ENCODE measurements around the gene CELF4.
A peak's percentile ranks its signal among the peaks of the same experiment; 100 is the strongest.
"Not testable (repeated sequence)": the region's sequence is repeated elsewhere in the genome, so short reads cannot be mapped to it uniquely, and the experiment has no call there.

The CELF4 gene

GRCh38 chr18:37491526-37491925 is 74.1 kb downstream of the CELF4 start:
- DNase-seq: no peak

- DNase-seq: no peak
Measured at GRCh38 chr18:37489998-37490397, 75.6 kb downstream of the CELF4 start.

GRCh38 chr18:37489011-37489410 is 76.6 kb downstream of the CELF4 start:
- DNase-seq: no peak

DNA sequence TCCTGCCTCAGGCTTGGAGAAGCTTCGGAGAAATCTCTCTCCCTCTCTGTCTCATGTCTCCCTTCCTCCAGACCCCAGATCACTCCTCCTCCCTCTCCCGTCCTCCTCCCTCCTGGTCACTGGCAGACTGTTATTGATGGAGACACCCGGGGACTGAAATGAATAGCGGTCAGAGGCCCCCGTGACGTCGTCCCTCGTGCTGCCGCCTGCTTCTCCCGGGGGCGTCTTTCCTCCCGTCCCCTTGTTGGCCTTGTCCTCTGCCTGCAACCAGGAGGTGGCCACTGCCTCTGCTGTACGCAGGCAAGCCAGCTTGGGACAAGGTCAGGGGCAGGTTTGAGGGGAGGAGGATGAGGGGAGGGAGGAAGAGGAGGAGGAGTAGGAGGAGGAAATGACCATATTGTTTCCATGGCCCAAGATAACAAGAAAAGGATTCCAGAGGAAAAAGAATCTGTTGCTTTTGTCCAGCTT is 78.2 kb downstream of the CELF4 start:
- DNase-seq: no peak

GRCh38 chr18:37486848-37487247 is 78.8 kb downstream of the CELF4 start:
- DNase-seq: no peak

GRCh38 chr18:37484983-37485834 is 80.4 kb downstream of the CELF4 start:
- peak; percentile 91 for DNase-seq

GRCh38 chr18:37483984-37484819 is 81.4 kb downstream of the CELF4 start:
- DNase-seq: peak; percentile 9

- DNase-seq: peak; percentile 22
Measured at GRCh38 chr18:37483221-37483971, 82.2 kb downstream of the CELF4 start.

DNA sequence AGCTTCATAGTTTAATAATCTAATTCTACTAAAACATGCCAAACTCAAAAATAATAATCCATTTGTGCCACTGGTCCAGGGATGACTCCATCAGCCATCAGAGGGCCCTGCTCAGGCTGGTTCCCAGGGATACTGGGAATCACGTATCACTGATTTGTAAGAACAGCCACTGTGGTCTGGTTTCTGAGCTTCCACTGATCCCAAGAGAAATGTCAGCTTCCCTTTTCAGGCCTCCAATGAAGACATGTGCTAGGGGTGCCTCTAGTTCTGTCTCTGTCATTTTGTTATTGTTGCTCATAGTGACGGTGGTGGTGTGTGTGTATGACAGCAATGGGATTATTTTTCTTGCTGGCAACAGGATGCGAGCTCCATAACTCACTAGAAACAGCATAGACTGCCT is 83.2 kb downstream of the CELF4 start:
- no peak for DNase-seq

DNA sequence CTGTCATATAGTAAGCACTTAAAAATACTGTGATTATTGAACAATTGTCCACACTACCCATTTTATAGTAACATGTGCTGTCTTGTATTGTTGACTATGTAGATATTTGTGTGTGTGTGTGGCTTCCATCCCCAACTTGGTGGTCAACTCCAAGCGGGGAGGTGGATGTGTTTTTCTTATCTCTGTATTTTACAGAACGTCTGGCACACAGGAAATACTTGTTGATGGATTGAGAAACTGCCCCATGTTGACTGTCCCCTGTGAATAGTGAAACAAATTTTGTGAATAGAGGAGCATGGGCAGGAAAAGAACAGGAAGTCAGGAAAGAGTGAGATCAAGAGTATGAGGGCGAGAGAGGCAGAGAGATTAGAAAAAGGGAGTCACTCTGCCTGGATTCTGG is 83.6 kb downstream of the CELF4 start:
- no peak for DNase-seq

DNA sequence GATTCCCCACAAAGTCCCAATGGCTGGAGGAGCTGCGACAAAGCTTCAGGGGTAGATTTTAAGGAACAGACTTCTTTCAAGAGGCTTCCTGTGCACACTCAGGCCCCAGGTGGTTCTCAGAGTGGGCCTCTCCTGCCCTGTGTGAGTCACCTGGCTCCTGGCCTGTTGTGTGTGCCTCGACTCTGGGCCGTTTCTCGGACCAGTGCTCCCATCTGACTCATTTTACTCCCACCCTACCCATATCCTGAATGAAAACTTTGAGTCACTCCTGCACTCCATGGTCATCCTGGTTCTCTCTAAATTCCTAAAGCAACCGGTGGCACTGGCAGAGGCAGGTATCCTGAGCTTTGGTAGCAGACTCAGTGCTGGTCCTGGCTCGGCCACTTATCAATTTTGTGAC is 84.1 kb downstream of the CELF4 start:
- DNase-seq: peak; percentile 13

GRCh38 chr18:37481072-37481471 is 84.5 kb downstream of the CELF4 start:
- no peak for DNase-seq

DNA sequence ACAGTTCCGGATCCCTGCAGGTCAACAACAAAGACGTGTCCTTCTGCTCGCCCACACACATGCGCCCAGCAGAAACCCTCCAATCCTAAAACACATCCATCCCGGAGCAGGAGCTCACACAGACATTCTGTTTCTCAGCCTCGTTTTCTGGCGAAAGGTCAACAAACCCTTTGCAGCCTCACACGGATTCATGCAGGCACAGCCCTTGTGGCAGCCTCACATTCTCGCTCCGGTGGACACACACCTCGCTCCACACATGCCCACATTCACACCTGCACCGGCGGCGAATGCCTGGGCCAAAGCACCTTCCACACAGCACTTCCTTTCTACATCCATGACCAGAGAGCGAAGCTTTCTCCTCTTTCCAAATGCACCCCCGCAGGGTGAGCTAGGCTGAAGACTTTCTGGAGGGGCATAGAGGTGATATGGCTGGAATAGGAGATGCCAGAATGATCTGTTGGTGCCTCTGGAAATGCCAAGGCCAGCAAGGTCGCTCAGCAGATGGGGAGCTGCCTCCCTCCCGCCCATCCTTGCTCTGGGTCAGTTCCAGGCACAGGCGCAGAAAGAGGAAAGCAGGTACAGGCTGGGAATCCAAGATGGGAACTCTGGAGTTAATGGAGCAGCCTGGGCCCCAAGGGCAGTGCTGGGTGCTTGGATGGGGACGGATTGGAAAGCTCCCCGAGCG is 88.8 kb downstream of the CELF4 start:
- peak; percentile 32 for DNase-seq

GRCh38 chr18:37476182-37476581 is 89.4 kb downstream of the CELF4 start:
- peak; percentile 71 for DNase-seq

GRCh38 chr18:37473195-37473840 is 92.3 kb downstream of the CELF4 start:
- no peak for DNase-seq

DNA sequence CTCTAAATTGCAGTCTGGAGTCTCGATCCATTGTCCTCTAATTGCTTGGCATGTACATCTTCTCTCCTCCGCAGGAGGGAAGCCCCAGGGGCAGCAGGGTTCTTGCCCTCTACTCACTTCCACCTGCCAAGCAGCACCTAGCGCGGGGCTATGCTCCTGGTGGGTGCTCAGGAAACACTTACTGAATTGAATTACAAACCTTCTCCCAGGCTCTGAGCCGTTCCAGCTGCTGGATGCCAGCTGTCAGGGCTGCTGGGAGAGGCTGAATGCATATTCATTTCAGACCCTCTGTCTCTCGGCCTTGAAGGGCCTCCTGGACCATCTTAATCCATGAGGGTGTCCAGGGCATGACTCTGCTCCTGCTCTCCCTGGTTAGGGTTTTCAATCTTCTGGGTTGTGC is 94.0 kb downstream of the CELF4 start:
- no peak for DNase-seq

GRCh38 chr18:37470986-37471385 is 94.6 kb downstream of the CELF4 start:
- DNase-seq: no peak

- no peak for DNase-seq
Measured at GRCh38 chr18:37467002-37467662, 98.5 kb downstream of the CELF4 start.

GRCh38 chr18:37465958-37466357 is 99.6 kb downstream of the CELF4 start:
- no peak for DNase-seq

DNA sequence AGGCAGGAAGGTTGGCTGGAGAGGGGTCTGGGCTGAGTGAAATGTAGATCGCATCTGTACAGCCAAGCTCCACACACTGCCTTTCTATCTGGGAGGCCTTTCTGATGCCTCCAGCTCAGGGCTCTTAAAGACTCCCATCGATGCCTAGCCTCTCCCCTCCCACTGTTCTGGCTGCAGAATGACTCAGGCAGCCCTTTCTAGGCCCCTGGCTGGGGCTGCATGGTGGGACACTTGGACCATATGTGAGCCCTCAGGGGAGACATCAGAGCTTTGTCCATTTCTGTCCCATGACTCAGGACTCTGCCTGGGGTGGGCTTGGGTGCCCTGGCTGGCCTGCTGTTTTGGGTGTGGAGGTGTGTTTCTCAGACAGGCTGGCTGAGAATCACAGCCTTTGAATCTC is 101.3 kb downstream of the CELF4 start:
- no peak for DNase-seq

GRCh38 chr18:37461329-37461728 is 104.3 kb downstream of the CELF4 start:
- not testable (repeated sequence) for DNase-seq
